ENCODE results near the gene KSR1. TPM values are rescaled to one million over a fixed set of nuclear protein-coding genes. Genes with fewer than 3 reads are reported as not detected.

The KSR1 gene
- polyA plus RNA-seq, 1 donor from 2014 or later, result 9.2 TPM

GRCh38 chr17:27473748-27474609 lies 17.7 kb downstream of the KSR1 start (continued):
- TF ChIP-seq CTCF (IDR thresholded peaks at IDR 0.05; ENCODE audit: poor library complexity, severe bottlenecking), result no peak
- TF ChIP-seq POLR2AphosphoS5 (IDR thresholded peaks at IDR 0.05), result no peak
- TF ChIP-seq EP300 (conservative IDR thresholded peaks at IDR 0.05; ENCODE audit: poor library complexity, severe bottlenecking), result no peak

- Histone ChIP-seq H3K4me2 (ENCODE audit: low read length) (no peak overlapping the region), H2AFZ (ENCODE audit: low read depth, low read length) (no peak overlapping the region), H3K9me3 (ENCODE audit: low read length) (no peaks in the 10 kb centered on the region), H3K79me2 (replicated peaks; ENCODE audit: insufficient read depth, low read length) (peaks cover 4% of the 10 kb centered on the region), H3F3A (ENCODE audit: insufficient read depth, low read length, poor library complexity, severe bottlenecking) (no peaks in the 10 kb centered on the region), H3K9me2 (ENCODE audit: insufficient read depth, low read length) (no peaks in the 10 kb centered on the region), H3K36me3 (ENCODE audit: insufficient read depth, low read length) (no peaks in the 10 kb centered on the region), H3K9ac (ENCODE audit: low read length) (no peak overlapping the region), H3K4me3 (ENCODE audit: low read length) (no peak overlapping the region), H3K27me3 (ENCODE audit: insufficient read depth, low read depth, low read length) (no peaks in the 10 kb centered on the region), H3K27ac (ENCODE audit: low read length) (no peak overlapping the region), H4K20me1 (ENCODE audit: insufficient read depth) (no peaks in the 10 kb centered on the region)
- no peak for TF ChIP-seq EP300 (conservative IDR thresholded peaks at IDR 0.05; ENCODE audit: poor library complexity, severe bottlenecking)
- TF ChIP-seq SMC3 (conservative IDR thresholded peaks at IDR 0.05; ENCODE audit: poor library complexity), result no peak
- TF ChIP-seq RAD21 (conservative IDR thresholded peaks at IDR 0.05), result no peak
- no peak for TF ChIP-seq POLR2AphosphoS5 (IDR thresholded peaks at IDR 0.05)
Observed at GRCh38 chr17:27475070-27475673, 18.9 kb downstream of the KSR1 start.

- Histone ChIP-seq H3K27ac (ENCODE audit: low read length) (no peak overlapping the region), H3K4me3 (ENCODE audit: low read length) (no peak overlapping the region), H3K36me3 (ENCODE audit: insufficient read depth, low read length) (no peaks in the 10 kb centered on the region), H3F3A (ENCODE audit: insufficient read depth, low read length, poor library complexity, severe bottlenecking) (no peaks in the 10 kb centered on the region), H3K9ac (ENCODE audit: low read length) (no peak overlapping the region), H4K20me1 (ENCODE audit: insufficient read depth) (no peaks in the 10 kb centered on the region), H3K9me3 (ENCODE audit: low read length) (no peaks in the 10 kb centered on the region), H3K4me2 (ENCODE audit: low read length) (no peak overlapping the region), H2AFZ (ENCODE audit: low read depth, low read length) (no peak overlapping the region), H3K9me2 (ENCODE audit: insufficient read depth, low read length) (no peaks in the 10 kb centered on the region), H3K79me2 (replicated peaks; ENCODE audit: insufficient read depth, low read length) (peaks cover 4% of the 10 kb centered on the region), H3K27me3 (ENCODE audit: insufficient read depth, low read depth, low read length) (no peaks in the 10 kb centered on the region)
- TF ChIP-seq REST (IDR thresholded peaks at IDR 0.05; ENCODE audit: borderline replicate concordance), result no peak
- no peak for TF ChIP-seq EZH2 (IDR thresholded peaks at IDR 0.05; ENCODE audit: borderline replicate concordance, insufficient read depth, low read length, poor library complexity, severe bottlenecking)
- TF ChIP-seq MXI1 (conservative IDR thresholded peaks at IDR 0.05; ENCODE audit: poor library complexity, severe bottlenecking), result no peak
- no peak for TF ChIP-seq POLR2AphosphoS5 (IDR thresholded peaks at IDR 0.05)
- TF ChIP-seq TAF1 (IDR thresholded peaks at IDR 0.05; ENCODE audit: low read depth), result no peak
Observed at GRCh38 chr17:27475981-27476895, 20.0 kb downstream of the KSR1 start.
